HG02571 (cell line): ENCODE results near the gene SAMD4A.
A peak's percentile ranks its signal among the peaks of the same experiment; 100 is the strongest.

Experiments
- ATAC-seq: cut with Tn5 transposase; IDR thresholded peaks from one replicate; pipeline ENCODE4 v1.9.1; 2021; ENCODE audit warnings: mild to moderate bottlenecking, moderate library complexity; ENCODE audit not compliant: unreplicated experiment

Gene SAMD4A

DNA sequence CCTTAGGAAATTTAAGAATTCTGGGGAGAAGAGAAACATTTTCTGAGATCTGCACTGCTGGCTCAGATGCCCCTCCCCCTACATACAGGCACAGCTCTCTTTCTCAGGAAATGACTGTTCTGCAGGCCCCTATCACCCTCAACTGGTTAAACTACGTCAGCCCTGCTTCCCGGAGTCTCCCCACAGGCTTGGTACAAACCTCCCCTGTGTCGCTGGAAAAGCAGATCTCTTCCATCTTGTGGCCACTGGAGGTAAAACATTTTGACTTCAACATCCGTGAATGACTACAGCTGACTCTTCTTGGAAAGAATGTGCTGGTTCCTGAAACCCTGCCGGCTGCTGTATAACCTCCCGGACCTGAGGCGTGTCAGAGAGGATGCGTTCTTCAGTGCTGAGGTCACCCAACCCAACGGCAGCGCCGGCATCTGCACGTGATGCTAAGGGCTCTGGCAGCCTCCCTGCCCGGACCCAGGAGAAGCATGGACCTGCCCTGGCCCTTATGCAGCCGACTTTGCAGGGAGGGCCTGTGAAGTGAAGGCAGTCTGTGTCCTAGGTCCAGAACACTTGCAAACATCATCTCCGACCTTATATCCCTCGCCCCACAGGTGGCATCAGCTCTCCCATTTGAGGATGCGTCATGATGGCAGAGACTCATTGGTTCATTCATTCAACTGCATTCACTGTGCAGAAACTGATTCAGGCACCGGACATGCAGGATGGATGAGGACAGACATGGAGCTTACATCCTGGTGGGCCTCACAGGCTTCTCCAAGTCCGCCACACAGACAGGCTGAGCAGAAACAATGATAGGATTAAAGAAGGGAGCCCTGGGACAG lies 206.5 kb downstream of the SAMD4A start:
- ATAC-seq: no peak

DNA sequence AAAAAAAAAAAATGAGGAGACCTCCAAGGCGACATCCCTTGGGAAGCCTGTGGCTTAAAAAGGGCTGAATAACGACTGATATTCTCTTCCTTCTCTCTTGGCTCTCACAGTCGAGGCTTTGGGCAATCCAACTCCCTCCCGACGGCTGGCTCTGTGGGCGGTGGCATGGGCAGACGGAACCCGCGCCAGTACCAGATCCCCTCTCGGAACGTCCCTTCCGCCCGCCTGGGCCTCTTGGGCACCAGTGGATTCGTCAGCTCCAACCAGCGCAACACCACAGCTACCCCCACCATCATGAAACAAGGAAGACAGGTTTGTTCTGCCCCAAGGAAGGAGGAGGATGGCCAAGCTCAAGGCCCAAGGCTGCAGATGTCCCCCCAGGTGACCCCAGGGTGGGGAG lies 207.9 kb downstream of the SAMD4A start:
- ATAC-seq: no peak

- ATAC-seq: no peak
These were observed 208.7 kb downstream of the SAMD4A start for GRCh38 chr14:54775486-54776140.

DNA sequence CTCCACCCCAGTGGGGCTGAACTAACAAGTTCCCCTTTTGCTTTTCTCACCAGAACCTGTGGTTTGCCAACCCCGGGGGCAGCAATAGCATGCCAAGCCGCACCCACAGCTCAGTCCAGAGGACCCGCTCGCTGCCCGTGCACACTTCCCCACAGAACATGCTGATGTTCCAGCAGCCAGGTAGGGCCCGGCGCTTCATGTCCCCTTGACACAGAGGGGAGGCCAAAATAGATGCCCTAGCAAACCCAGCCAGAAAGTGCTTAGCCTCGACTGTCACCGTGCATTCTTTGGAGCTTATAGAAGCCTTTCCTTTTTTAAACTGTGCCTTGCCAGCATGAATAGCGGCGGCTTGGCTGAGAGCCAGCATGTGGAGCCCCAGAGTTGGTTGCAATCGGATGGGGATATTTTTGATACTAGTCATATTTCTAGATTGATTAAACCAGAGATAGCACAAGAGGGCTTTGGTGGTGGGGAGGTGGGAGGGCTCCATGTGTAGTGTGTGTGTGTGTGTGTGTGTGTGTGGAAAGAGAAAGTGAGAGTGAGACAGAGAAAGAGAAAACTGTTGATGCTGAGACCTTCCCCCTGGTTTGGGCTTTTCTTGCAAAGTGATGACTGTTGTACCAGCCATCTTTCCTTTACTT lies 209.6 kb downstream of the SAMD4A start:
- ATAC-seq: no peak

DNA sequence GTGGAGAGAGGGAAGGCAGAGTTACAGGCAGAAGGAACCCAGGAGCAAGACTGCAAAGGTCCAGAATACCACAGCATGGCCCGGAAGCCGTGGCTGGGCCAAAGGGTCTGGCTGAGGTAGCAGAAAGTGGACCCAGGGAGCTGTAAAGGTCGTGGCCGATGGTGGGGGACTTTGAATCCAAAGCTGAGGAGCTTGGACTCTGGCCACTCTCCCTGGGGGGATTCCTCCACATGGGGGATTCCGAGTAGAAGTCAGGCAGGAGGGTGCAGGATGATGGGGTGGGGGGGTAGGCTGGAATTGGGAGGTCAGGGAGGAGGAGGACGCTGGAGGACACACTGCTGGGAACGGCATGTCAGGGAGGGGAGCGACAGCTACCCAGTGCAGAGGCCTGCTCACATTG lies 210.5 kb downstream of the SAMD4A start:
- no peak for ATAC-seq

GRCh38 chr14:54778618-54779345 lies 211.9 kb downstream of the SAMD4A start:
- no peak for ATAC-seq

- ATAC-seq: no peak
These were observed 214.2 kb downstream of the SAMD4A start for GRCh38 chr14:54781080-54781479.

DNA sequence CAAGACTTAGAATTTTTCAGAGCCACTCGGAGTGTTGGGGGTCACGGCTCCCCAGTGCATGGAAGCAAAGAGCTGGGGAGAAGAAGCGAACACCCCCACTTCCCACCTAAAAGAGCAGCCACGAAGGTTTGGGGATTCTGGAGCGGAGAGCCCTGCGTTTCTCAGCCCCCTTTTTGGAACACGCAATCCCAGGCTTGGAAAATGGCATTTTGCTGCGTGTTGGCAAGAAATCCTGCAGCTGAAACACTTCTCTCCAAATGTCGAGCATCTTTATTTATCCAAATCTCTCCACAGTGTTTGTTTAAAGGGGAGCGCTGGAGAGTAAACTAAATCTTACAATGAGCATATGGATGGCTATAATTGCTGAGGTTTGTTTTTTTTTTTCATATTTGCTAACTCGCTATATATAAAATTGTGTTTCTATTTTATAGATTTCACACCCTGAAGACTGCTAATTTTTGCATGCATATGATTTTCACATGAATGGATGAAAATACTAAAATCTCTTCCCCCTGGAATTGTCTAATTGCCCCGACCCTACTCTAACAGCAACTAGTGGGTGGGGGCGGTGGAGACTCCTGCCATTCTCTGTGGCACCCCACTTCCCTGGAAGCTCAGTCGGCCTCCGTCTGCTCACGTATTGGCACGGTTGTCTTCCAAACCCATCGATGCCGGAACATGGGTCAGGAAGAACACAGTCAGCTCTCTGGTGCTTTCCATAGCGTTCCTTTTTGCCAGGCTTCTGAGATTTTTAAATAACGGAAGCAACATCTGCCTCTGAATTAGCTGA lies 215.2 kb downstream of the SAMD4A start:
- ATAC-seq: no peak

DNA sequence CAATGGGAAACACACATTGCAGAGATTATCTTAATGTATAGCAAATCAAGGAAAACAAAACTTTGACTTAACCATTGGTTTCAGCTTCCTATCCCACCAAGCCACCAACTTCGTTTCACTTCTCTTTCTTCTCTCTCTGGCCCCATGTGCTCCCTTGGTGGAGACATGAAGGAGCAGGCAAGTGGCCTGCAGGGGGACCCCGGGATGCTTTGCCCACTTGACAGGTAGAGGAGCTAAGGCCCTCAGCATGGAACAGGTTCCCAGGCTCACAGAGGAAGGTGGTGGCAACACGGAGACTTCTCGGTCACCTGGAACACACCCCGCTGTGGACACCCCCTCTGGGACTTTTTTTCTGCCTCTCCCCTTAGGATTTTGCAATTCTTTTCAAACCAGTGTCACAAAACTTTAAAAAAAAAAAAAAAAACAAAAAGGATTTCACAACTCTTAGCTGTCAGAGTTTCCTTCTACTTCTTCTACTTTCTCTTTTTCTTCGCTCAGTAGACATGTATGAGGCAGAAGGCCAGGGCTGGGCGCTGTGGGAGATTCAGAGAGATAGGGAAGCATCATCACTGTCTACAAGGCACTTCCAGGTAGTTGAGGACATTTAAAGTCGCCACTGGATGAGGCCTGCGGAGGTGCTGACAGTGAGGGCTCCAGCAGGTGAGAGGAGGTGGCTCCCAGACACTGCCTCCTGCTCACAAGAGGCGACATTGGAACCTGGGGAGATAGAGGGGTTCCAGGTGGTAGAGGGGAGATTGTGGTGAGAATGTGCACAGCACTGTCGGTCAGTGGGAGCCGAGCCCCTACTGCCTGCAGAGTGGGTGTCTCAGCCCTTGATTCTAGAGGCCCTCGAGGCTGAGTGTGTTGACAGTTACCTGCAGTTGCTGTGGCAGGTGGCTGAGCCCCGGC lies 216.1 kb downstream of the SAMD4A start:
- ATAC-seq: peak; percentile 73

DNA sequence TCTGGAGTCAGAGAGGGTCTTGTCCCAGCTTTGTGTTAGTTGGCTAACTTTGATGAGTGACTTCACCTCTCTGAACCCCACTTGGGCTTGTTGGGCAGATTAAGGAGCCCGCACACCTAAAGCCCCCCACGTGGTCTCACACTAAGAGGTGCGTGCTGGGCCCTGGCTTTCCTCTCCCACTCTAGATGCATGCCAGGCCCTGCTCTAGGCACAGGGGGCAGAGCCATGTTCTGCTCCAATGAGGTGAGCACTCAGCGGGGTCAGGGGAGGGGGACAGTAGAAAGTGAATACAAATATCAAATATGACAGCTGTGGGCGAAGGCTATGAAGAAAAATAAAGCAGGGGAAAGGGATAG lies 216.7 kb downstream of the SAMD4A start:
- ATAC-seq: no peak

GRCh38 chr14:54784060-54784459 lies 217.1 kb downstream of the SAMD4A start:
- ATAC-seq: no peak

GRCh38 chr14:54784657-54785056 lies 217.7 kb downstream of the SAMD4A start:
- no peak for ATAC-seq

DNA sequence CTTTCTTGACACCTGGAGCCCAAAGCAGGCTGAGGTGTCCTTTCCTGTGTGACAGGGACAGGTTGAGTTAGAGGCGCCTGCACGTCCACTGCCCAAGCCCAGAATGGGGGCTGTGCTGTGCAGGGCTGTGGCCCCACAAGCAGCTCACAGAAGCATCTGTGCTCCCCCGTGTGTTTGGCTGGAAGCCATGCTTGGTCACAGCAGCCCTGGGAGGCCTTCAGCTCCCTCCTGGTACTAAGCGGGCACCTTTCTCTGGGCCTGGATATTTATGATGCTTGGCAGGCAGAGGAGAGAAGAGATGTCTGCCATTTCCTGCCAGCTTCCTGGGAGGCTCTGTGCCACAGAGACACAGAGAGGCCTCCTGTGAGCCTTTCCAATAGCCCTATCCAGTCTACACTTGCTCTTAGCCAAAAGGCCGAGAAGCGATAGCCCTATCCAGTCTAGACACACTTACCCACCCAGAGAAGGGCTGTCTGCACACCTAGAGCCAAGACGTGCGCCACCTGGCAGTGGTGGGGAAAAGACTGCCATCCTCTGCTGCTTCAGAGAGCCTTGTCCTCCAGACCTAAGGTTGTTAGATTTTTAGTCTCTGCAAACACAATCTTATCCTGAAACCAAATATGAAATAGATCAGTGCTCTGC lies 218.3 kb downstream of the SAMD4A start:
- ATAC-seq: no peak

GRCh38 chr14:54785778-54786770 lies 219.1 kb downstream of the SAMD4A start:
- ATAC-seq: no peak

GRCh38 chr14:54786838-54787237 lies 219.9 kb downstream of the SAMD4A start:
- ATAC-seq: no peak

GRCh38 chr14:54787261-54787660 lies 220.3 kb downstream of the SAMD4A start:
- ATAC-seq: no peak

GRCh38 chr14:54788701-54789100 lies 221.8 kb downstream of the SAMD4A start:
- no peak for ATAC-seq

DNA sequence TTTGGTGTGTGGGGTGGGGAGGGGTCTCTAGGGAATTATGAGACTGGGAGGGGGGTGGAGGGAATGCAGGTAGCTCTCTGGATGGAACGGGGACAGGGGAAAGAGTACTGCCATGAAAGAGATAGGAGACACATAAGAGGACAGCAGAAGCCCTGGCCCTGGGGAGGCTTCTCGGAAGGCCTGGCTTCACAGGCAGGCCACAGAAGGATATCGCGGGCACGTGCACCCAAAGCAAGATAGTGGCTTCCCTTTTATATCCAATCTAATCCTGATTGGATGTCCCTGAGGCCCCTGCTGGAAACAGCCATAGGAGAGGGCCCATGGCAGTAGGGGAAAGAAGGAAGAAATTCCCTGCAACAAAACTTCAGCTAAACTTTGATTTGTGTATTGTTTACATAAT lies 222.2 kb downstream of the SAMD4A start:
- no peak for ATAC-seq
